H1 (cell line): Measurements from ENCODE around the gene ZNF407.

Experiments
- CBX5 ChIP-seq: fragments of 300-800, 300-1000 bp; sonication (generic); IDR thresholded peaks from 2 replicates; pipeline ENCODE4 v1.7.1; 2016; ENCODE audit warnings: antibody characterized with exemption, low read length, low read depth
- CBX8 ChIP-seq: fragments of 300-800, 300-1000 bp; sonication (generic); IDR thresholded peaks from 2 replicates; pipeline ENCODE4 v1.7.1; 2016; ENCODE audit warnings: low read depth, low read length, borderline replicate concordance
- GABPA ChIP-seq: IDR thresholded peaks from 2 replicates; pipeline ENCODE4 v1.6.1; 2011; ENCODE audit warnings: mild to moderate bottlenecking, low read length, moderate library complexity, borderline replicate concordance; ENCODE audit not compliant: insufficient read depth
- GTF2F1 ChIP-seq: IDR thresholded peaks from 2 replicates; pipeline ENCODE4 v1.6.1; 2012; ENCODE audit warnings: low read depth, low read length, improper control_type of control experiment, borderline replicate concordance
- HDAC2 ChIP-seq, 2 experiments: fragments of 300-600 bp in 1 of 2; sonication (generic) in 1 of 2; IDR thresholded peaks; 2 replicates each; pipeline ENCODE4 v1.6.1; 2011 to 2012; ENCODE audit warnings: low read depth in 2 of 2, low read length in 2 of 2, mild to moderate bottlenecking in 2 of 2, moderate library complexity in 2 of 2, borderline replicate concordance in 1 of 2, inconsistent platforms in 1 of 2
- JUND ChIP-seq: IDR thresholded peaks from 2 replicates; pipeline ENCODE4 v1.6.1; 2011; ENCODE audit warnings: mild to moderate bottlenecking, improper control_type of control experiment, low read length
- MAX ChIP-seq: IDR thresholded peaks from 2 replicates; pipeline ENCODE4 v1.6.1; 2012; ENCODE audit warnings: inconsistent platforms
- POLR2A ChIP-seq, 2 experiments: IDR thresholded peaks; 1 replicate in 1 of 2; 2 replicates in 1 of 2; pipeline ENCODE4 v1.6.1; 2011; ENCODE audit warnings: low read depth in 2 of 2, low read length in 2 of 2, mild to moderate bottlenecking in 2 of 2; ENCODE audit errors: control extremely low read depth in 1 of 2
- RAD21 ChIP-seq, 2 experiments: IDR thresholded peaks in 1 of 2; conservative IDR thresholded peaks in 1 of 2; 2 replicates each; pipeline ENCODE4 v1.6.1; 2011; ENCODE audit warnings: low read depth in 2 of 2, low read length in 2 of 2, improper control_type of control experiment in 1 of 2, inconsistent platforms in 1 of 2, mild to moderate bottlenecking in 1 of 2, moderate library complexity in 1 of 2
- RXRA ChIP-seq: IDR thresholded peaks from 2 replicates; pipeline ENCODE4 v1.6.1; 2011; ENCODE audit warnings: low read depth, mild to moderate bottlenecking, low read length, moderate library complexity; ENCODE audit not compliant: insufficient read depth
- TF ChIP-seq, protein P1 (sequence below), 3 experiments: IDR thresholded peaks; 1 replicate in 2 of 3; 2 replicates in 1 of 3; pipeline versions ENCODE4 v1.5.1 to v1.6.1; 2011; ENCODE audit warnings: low read length in 3 of 3, mild to moderate bottlenecking in 3 of 3, inconsistent platforms in 2 of 3, low read depth in 1 of 3, moderate library complexity in 1 of 3; ENCODE audit not compliant: insufficient read depth in 1 of 3; ENCODE audit errors: control extremely low read depth in 1 of 3
- TF ChIP-seq, protein P2 (sequence below): IDR thresholded peaks from 2 replicates; pipeline ENCODE4 v1.6.1; 2011; ENCODE audit warnings: low read depth, mild to moderate bottlenecking, low read length; ENCODE audit not compliant: insufficient read depth

GRCh38 chr18:74766251-74766650, 168.6 kb downstream of the ZNF407 start:
- TF ChIP-seq CBX8 = no peak
- TF ChIP-seq, protein P1, sequence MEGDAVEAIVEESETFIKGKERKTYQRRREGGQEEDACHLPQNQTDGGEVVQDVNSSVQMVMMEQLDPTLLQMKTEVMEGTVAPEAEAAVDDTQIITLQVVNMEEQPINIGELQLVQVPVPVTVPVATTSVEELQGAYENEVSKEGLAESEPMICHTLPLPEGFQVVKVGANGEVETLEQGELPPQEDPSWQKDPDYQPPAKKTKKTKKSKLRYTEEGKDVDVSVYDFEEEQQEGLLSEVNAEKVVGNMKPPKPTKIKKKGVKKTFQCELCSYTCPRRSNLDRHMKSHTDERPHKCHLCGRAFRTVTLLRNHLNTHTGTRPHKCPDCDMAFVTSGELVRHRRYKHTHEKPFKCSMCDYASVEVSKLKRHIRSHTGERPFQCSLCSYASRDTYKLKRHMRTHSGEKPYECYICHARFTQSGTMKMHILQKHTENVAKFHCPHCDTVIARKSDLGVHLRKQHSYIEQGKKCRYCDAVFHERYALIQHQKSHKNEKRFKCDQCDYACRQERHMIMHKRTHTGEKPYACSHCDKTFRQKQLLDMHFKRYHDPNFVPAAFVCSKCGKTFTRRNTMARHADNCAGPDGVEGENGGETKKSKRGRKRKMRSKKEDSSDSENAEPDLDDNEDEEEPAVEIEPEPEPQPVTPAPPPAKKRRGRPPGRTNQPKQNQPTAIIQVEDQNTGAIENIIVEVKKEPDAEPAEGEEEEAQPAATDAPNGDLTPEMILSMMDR (IDR thresholded peaks at IDR 0.05; ENCODE audit: control extremely low read depth in 1 of 3, insufficient read depth in 1 of 3, low read depth in 1 of 3, low read length in 3 of 3) = no peak
- no peak for TF ChIP-seq POLR2A (IDR thresholded peaks at IDR 0.05; ENCODE audit: control extremely low read depth in 1 of 2, low read depth in 2 of 2, low read length in 2 of 2)
- TF ChIP-seq JUND = no peak
- TF ChIP-seq GABPA = no peak
- TF ChIP-seq MAX = no peak
- no peak for TF ChIP-seq GTF2F1
- no peak for TF ChIP-seq HDAC2 (IDR thresholded peaks at IDR 0.05; ENCODE audit: borderline replicate concordance in 1 of 2, low read depth in 2 of 2, low read length in 2 of 2)
- TF ChIP-seq CBX5 = no peak
- TF ChIP-seq RAD21 (IDR thresholded peaks at IDR 0.05 in 1 of 2, conservative IDR thresholded peaks at IDR 0.05 in 1 of 2; ENCODE audit: low read depth in 2 of 2, low read length in 2 of 2) = no peak
- TF ChIP-seq, protein P2, sequence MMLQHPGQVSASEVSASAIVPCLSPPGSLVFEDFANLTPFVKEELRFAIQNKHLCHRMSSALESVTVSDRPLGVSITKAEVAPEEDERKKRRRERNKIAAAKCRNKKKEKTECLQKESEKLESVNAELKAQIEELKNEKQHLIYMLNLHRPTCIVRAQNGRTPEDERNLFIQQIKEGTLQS = no peak
- TF ChIP-seq RXRA = no peak
